WTC11 (cell line): ENCODE results near the gene TMEM69. TPM values are rescaled to one million over a fixed set of nuclear protein-coding genes. Genes with fewer than 3 reads are reported as not detected.

Experiments used
- ATAC-seq: fragments of 200-7000 bp; cut with Tn5 transposase; 2 replicates; pipeline ENCODE4 v1.10.0; 2021; ENCODE audit warnings: mild to moderate bottlenecking, moderate library complexity
- CTCF ChIA-PET: fragments of 300-600 bp; sonication (Branson Sonifier 250); formaldehyde crosslinking; loops from one replicate; lab custom pipeline; 2021; ENCODE audit warnings: antibody characterized with exemption; lab: Charles Lee
- POLR2A ChIA-PET: fragments of 350-600 bp; sonication (Branson Sonifier 250); formaldehyde crosslinking; loops from one replicate; lab custom pipeline; 2021; ENCODE audit warnings: antibody characterized with exemption; lab: Charles Lee
- DNase-seq: peaks from one replicate; pipeline ENCODE4 v3.0.0; 2021; ENCODE audit warnings: low spot score
- H3K27ac Mint-ChIP-seq: 2 replicates; pipeline ENCODE4 v1.8.0; 2021; ENCODE audit warnings: mixed read lengths
- H3K27me3 Mint-ChIP-seq: 2 replicates; pipeline ENCODE4 v1.8.0; 2021; ENCODE audit warnings: low read depth, mild to moderate bottlenecking, moderate library complexity, mixed read lengths
- H3K36me3 Mint-ChIP-seq: 2 replicates; pipeline ENCODE4 v1.8.0; 2021; ENCODE audit warnings: mixed read lengths
- H3K4me1 Mint-ChIP-seq: 2 replicates; pipeline ENCODE4 v1.8.0; 2022; ENCODE audit warnings: mixed read lengths
- H3K4me3 Mint-ChIP-seq: 2 replicates; pipeline ENCODE4 v1.8.0; 2021; ENCODE audit warnings: mild to moderate bottlenecking, moderate library complexity, mixed read lengths
- H3K9me3 Mint-ChIP-seq: 2 replicates; pipeline ENCODE4 v1.8.0; 2021; ENCODE audit warnings: mixed read lengths
- CBFB ChIP-seq: sonication (generic); formaldehyde crosslinking; IDR thresholded peaks from 2 replicates; pipeline ENCODE4 v1.8.1; 2022; ENCODE audit warnings: mild to moderate bottlenecking, low read depth, missing genetic modification reagents
- CREM ChIP-seq: sonication (generic); formaldehyde crosslinking; IDR thresholded peaks from 2 replicates; pipeline ENCODE4 v1.8.1; 2022; ENCODE audit warnings: mild to moderate bottlenecking, missing genetic modification reagents, moderate library complexity
- NFYB ChIP-seq: sonication (generic); formaldehyde crosslinking; conservative IDR thresholded peaks from 2 replicates; pipeline ENCODE4 v1.8.0; 2022; ENCODE audit warnings: low read depth, missing genetic modification reagents
- OVOL2 ChIP-seq: fragments of 250-450 bp; sonication (Bioruptor Pico); IDR thresholded peaks from 2 replicates; pipeline ENCODE4 v1.9.0; 2021; ENCODE audit warnings: mild to moderate bottlenecking, borderline replicate concordance
- PRRX2 ChIP-seq: fragments of 250-450 bp; sonication (Bioruptor Pico); IDR thresholded peaks from 2 replicates; pipeline ENCODE4 v1.8.0; 2021; ENCODE audit warnings: mild to moderate bottlenecking
- SMAD4 ChIP-seq: sonication (generic); formaldehyde crosslinking; IDR thresholded peaks from 2 replicates; pipeline ENCODE4 v1.8.0; 2022; ENCODE audit warnings: mild to moderate bottlenecking, missing genetic modification reagents
- SP1 ChIP-seq: sonication (generic); formaldehyde crosslinking; conservative IDR thresholded peaks from 2 replicates; pipeline ENCODE4 v1.8.1; 2022; ENCODE audit warnings: missing genetic modification reagents
- ZNF423 ChIP-seq: fragments of 250-450 bp; sonication (Bioruptor Pico); IDR thresholded peaks from 2 replicates; pipeline ENCODE4 v2.1.2; 2022; ENCODE audit warnings: mild to moderate bottlenecking, moderate library complexity
- total RNA-seq: library from RNA; stranded (reverse); gene quantifications from 3 replicates; pipeline ENCODE4 v1.2.3, GENCODE V29; 2021
- TF ChIP-seq, protein P1 (sequence below): sonication (generic); formaldehyde crosslinking; IDR thresholded peaks from 2 replicates; pipeline ENCODE4 v1.8.0; 2022; ENCODE audit warnings: mild to moderate bottlenecking, missing genetic modification reagents
- TF ChIP-seq, protein P2 (sequence below): sonication (generic); formaldehyde crosslinking; IDR thresholded peaks from 2 replicates; pipeline ENCODE4 v1.8.1; 2023; ENCODE audit warnings: mild to moderate bottlenecking, missing genetic modification reagents, moderate library complexity
- TF ChIP-seq, protein P3 (sequence below): sonication (generic); formaldehyde crosslinking; IDR thresholded peaks from 2 replicates; pipeline ENCODE4 v1.8.1; 2022; ENCODE audit warnings: mild to moderate bottlenecking, moderate library complexity, missing genetic modification reagents
- TF ChIP-seq, protein P4 (sequence below): fragments of 250-450 bp; sonication (Bioruptor Pico); IDR thresholded peaks from 2 replicates; pipeline ENCODE4 v2.1.2; 2022; ENCODE audit warnings: mild to moderate bottlenecking, moderate library complexity
- TF ChIP-seq, protein P5 (sequence below): fragments of 250-450 bp; sonication (Bioruptor Pico); IDR thresholded peaks from 2 replicates; pipeline ENCODE4 v1.9.0; 2021; ENCODE audit warnings: mild to moderate bottlenecking
- TF ChIP-seq, protein P6 (sequence below): sonication (generic); formaldehyde crosslinking; conservative IDR thresholded peaks from 2 replicates; pipeline ENCODE4 v1.8.1; 2023; ENCODE audit warnings: mild to moderate bottlenecking, low read depth, missing genetic modification reagents, moderate library complexity
- TF ChIP-seq, protein P7 (sequence below): sonication (generic); formaldehyde crosslinking; IDR thresholded peaks from 2 replicates; pipeline ENCODE4 v1.8.1; 2023; ENCODE audit warnings: mild to moderate bottlenecking, moderate library complexity, missing genetic modification reagents

Gene TMEM69
- total RNA-seq, 1 experiment from 2014 or later: 44.9 TPM

DNA sequence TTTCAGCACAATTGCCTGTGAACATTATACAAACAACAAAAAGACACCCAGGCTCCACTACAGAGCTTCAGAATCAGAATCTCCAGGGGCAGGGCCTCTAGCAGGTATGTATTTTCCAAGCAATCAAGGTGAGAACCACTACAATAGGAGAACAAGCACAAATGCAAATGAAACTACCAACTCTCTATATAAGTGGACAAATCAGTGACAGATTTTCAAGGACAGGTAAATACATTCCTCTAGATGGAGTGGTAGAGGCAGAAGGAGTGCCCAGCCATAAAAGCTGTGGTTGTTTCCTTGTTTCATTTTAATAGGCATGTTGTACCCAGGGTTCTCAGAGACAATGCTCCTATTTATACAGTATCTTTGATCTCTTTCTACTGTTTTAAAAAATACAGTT is 44.0 kb upstream of the TMEM69 start:
- no peak for DNase-seq
- CTCF ChIA-PET: interaction anchor here (0.5 to 0.6 kb wide), 2 partner anchors 9 to 509 kb away, joined by 3 to 7 read pairs; no protein-coding TSS in a partner anchor
- H3K4me3 Mint-ChIP-seq: no peak overlapping the region
- H3K27me3 Mint-ChIP-seq: no peaks in the 10 kb centered on the region
- H3K9me3 Mint-ChIP-seq: no peaks in the 10 kb centered on the region
- no peak overlapping the region for H3K27ac Mint-ChIP-seq
- ATAC-seq: no peak; the same call in 1 of the 2 replicates
- H3K4me1 Mint-ChIP-seq: no peaks in the 10 kb centered on the region
- POLR2A ChIA-PET: no interaction called here
- peaks cover 55% of the 10 kb centered on the region for H3K36me3 Mint-ChIP-seq
- TF ChIP-seq, protein P1, sequence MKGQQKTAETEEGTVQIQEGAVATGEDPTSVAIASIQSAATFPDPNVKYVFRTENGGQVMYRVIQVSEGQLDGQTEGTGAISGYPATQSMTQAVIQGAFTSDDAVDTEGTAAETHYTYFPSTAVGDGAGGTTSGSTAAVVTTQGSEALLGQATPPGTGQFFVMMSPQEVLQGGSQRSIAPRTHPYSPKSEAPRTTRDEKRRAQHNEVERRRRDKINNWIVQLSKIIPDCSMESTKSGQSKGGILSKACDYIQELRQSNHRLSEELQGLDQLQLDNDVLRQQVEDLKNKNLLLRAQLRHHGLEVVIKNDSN: no peak
- TF ChIP-seq ZNF423 (CRISPR knock-in tag) (no peak), OVOL2 (no peak), NFYB (CRISPR knock-in tag) (no peak), CREM (CRISPR knock-in tag) (no peak), SP1 (CRISPR knock-in tag) (no peak), PRRX2 (CRISPR knock-in tag) (no peak), SMAD4 (CRISPR knock-in tag) (no peak), CBFB (no peak)
- TF ChIP-seq, protein P2, sequence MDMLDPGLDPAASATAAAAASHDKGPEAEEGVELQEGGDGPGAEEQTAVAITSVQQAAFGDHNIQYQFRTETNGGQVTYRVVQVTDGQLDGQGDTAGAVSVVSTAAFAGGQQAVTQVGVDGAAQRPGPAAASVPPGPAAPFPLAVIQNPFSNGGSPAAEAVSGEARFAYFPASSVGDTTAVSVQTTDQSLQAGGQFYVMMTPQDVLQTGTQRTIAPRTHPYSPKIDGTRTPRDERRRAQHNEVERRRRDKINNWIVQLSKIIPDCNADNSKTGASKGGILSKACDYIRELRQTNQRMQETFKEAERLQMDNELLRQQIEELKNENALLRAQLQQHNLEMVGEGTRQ (CRISPR knock-in tag): no peak
- TF ChIP-seq, protein P3, sequence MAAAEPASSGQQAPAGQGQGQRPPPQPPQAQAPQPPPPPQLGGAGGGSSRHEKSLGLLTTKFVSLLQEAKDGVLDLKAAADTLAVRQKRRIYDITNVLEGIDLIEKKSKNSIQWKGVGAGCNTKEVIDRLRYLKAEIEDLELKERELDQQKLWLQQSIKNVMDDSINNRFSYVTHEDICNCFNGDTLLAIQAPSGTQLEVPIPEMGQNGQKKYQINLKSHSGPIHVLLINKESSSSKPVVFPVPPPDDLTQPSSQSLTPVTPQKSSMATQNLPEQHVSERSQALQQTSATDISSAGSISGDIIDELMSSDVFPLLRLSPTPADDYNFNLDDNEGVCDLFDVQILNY (CRISPR knock-in tag): no peak
- TF ChIP-seq, protein P4, sequence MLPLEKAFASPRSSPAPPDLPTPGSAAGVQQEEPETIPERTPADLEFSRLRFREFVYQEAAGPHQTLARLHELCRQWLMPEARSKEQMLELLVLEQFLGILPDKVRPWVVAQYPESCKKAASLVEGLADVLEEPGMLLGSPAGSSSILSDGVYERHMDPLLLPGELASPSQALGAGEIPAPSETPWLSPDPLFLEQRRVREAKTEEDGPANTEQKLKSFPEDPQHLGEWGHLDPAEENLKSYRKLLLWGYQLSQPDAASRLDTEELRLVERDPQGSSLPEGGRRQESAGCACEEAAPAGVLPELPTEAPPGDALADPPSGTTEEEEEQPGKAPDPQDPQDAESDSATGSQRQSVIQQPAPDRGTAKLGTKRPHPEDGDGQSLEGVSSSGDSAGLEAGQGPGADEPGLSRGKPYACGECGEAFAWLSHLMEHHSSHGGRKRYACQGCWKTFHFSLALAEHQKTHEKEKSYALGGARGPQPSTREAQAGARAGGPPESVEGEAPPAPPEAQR: no peak
- TF ChIP-seq, protein P5, sequence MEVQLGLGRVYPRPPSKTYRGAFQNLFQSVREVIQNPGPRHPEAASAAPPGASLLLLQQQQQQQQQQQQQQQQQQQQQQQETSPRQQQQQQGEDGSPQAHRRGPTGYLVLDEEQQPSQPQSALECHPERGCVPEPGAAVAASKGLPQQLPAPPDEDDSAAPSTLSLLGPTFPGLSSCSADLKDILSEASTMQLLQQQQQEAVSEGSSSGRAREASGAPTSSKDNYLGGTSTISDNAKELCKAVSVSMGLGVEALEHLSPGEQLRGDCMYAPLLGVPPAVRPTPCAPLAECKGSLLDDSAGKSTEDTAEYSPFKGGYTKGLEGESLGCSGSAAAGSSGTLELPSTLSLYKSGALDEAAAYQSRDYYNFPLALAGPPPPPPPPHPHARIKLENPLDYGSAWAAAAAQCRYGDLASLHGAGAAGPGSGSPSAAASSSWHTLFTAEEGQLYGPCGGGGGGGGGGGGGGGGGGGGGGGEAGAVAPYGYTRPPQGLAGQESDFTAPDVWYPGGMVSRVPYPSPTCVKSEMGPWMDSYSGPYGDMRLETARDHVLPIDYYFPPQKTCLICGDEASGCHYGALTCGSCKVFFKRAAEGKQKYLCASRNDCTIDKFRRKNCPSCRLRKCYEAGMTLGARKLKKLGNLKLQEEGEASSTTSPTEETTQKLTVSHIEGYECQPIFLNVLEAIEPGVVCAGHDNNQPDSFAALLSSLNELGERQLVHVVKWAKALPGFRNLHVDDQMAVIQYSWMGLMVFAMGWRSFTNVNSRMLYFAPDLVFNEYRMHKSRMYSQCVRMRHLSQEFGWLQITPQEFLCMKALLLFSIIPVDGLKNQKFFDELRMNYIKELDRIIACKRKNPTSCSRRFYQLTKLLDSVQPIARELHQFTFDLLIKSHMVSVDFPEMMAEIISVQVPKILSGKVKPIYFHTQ (CRISPR knock-in tag): no peak
- TF ChIP-seq, protein P6, sequence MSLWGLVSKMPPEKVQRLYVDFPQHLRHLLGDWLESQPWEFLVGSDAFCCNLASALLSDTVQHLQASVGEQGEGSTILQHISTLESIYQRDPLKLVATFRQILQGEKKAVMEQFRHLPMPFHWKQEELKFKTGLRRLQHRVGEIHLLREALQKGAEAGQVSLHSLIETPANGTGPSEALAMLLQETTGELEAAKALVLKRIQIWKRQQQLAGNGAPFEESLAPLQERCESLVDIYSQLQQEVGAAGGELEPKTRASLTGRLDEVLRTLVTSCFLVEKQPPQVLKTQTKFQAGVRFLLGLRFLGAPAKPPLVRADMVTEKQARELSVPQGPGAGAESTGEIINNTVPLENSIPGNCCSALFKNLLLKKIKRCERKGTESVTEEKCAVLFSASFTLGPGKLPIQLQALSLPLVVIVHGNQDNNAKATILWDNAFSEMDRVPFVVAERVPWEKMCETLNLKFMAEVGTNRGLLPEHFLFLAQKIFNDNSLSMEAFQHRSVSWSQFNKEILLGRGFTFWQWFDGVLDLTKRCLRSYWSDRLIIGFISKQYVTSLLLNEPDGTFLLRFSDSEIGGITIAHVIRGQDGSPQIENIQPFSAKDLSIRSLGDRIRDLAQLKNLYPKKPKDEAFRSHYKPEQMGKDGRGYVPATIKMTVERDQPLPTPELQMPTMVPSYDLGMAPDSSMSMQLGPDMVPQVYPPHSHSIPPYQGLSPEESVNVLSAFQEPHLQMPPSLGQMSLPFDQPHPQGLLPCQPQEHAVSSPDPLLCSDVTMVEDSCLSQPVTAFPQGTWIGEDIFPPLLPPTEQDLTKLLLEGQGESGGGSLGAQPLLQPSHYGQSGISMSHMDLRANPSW (CRISPR knock-in tag): no peak
- TF ChIP-seq, protein P7, sequence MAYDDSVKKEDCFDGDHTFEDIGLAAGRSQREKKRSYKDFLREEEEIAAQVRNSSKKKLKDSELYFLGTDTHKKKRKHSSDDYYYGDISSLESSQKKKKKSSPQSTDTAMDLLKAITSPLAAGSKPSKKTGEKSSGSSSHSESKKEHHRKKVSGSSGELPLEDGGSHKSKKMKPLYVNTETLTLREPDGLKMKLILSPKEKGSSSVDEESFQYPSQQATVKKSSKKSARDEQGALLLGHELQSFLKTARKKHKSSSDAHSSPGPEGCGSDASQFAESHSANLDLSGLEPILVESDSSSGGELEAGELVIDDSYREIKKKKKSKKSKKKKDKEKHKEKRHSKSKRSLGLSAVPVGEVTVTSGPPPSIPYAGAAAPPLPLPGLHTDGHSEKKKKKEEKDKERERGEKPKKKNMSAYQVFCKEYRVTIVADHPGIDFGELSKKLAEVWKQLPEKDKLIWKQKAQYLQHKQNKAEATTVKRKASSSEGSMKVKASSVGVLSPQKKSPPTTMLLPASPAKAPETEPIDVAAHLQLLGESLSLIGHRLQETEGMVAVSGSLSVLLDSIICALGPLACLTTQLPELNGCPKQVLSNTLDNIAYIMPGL: no peak
- TF ChIP-seq, all 79 proteins: peak for 0
